Right kidney (tissue), 9 donors: ENCODE data around the gene ARVCF.

Experiments
- DNase-seq: peaks from one replicate; pipeline ENCODE4 v3.0.0-alpha.2; 2016
- long read RNA-seq, 8 donors: transcript quantifications; one replicate each; lab custom pipeline, GENCODE V29; 2026

The ARVCF gene, protein sequence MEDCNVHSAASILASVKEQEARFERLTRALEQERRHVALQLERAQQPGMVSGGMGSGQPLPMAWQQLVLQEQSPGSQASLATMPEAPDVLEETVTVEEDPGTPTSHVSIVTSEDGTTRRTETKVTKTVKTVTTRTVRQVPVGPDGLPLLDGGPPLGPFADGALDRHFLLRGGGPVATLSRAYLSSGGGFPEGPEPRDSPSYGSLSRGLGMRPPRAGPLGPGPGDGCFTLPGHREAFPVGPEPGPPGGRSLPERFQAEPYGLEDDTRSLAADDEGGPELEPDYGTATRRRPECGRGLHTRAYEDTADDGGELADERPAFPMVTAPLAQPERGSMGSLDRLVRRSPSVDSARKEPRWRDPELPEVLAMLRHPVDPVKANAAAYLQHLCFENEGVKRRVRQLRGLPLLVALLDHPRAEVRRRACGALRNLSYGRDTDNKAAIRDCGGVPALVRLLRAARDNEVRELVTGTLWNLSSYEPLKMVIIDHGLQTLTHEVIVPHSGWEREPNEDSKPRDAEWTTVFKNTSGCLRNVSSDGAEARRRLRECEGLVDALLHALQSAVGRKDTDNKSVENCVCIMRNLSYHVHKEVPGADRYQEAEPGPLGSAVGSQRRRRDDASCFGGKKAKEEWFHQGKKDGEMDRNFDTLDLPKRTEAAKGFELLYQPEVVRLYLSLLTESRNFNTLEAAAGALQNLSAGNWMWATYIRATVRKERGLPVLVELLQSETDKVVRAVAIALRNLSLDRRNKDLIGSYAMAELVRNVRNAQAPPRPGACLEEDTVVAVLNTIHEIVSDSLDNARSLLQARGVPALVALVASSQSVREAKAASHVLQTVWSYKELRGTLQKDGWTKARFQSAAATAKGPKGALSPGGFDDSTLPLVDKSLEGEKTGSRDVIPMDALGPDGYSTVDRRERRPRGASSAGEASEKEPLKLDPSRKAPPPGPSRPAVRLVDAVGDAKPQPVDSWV
- long read RNA-seq, donor 1, partial matches to known transcripts, result 0 of 1 reads
- long read RNA-seq, donor 1, other reads (novel, unspliced or antisense), result 0 of 1 reads
- long read RNA-seq, donor 2, partial matches to known transcripts, result 0 of 1 reads
- long read RNA-seq, donor 2, other reads (novel, unspliced or antisense), result 0 of 1 reads
- long read RNA-seq, donor 3, partial matches to known transcripts, result 0 of 1 reads
- long read RNA-seq, donor 3, other reads (novel, unspliced or antisense), result 0 of 1 reads
- long read RNA-seq, donor 4, partial matches to known transcripts, result 0 of 1 reads
- long read RNA-seq, donor 4, other reads (novel, unspliced or antisense), result 0 of 1 reads
- long read RNA-seq, donor 5, partial matches to known transcripts, result 0 of 1 reads
- long read RNA-seq, donor 5, other reads (novel, unspliced or antisense), result 0 of 1 reads
- long read RNA-seq, donor 6, result 0 reads
- long read RNA-seq, donor 7, result 0 reads
- long read RNA-seq, donor 8, partial matches to known transcripts, result 0 of 1 reads
- long read RNA-seq, donor 8, other reads (novel, unspliced or antisense), result 0 of 1 reads

GRCh38 chr22:20016734-20017621 lies at the start of gene ARVCF:
Gene ARVCF (minus strand): TSS chr22:20016823. CDS start chr22:19990794, 26,029 bp downstream.
- peak; percentile 96 for DNase-seq

DNA sequence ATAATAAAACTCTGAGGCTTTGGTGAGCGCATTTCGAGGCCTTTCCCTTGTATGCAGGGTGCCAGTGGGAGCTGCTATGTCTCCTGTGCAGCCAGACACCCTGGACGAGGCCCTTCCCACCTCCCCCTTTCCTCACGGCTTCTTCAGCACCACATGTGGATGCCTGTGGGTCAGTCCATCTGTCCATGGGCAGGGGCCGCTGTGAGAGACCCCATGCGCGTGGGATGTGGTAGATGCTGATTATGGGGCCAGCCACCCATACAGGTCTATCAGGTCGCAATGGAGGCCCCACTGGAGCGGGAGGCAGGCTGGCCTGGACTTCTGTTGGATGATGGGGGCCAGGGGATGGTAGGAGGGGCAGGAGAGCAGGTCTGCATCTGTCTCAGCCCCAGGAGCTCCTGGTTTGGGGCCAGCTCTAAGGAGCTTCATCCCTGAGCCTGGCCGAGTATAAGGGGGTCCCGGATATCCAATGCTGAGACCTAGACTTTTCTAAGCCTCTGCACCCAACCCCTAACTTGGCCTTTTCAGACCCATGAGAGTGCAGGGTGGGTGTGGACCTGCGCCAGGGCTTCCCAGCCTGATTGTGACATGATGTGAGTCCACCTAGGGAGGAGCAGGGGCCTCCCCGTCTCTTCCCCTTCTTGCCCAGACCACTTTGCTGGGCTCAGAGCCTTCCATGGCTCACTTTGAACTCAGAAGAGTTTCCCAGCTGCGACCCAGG lies 49.4 kb upstream of the ARVCF start:
- no peak for DNase-seq

DNA sequence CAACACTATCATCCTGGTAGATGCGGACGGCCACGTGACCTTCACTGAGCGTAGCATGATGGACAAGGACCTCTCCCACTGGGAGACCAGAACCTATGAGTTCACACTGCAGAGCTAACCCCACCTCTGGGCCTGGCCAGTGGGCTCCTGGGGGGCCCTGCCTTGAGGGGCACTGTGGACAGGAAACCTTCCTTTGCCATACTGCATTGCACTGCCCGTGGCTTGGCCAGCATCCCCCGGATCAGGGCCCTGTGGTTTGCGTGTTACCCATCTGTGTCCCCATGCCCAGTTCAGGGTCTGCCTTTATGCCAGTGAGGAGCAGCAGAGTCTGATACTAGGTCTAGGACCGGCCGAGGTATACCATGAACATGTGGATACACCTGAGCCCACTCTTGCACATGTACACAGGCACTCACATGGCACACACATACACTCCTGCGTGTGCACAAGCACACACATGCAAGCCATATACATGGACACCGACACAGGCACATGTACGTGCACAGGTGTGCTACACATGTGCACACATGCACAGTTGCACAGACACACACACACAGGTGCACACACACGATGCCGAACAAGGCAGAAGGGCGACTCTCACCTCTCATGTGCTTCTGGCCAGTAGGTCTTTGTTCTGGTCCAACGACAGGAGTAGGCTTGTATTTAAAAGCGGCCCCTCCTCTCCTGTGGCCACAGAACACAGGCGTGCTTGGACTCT lies 48.1 kb upstream of the ARVCF start:
- DNase-seq, result no peak

DNA sequence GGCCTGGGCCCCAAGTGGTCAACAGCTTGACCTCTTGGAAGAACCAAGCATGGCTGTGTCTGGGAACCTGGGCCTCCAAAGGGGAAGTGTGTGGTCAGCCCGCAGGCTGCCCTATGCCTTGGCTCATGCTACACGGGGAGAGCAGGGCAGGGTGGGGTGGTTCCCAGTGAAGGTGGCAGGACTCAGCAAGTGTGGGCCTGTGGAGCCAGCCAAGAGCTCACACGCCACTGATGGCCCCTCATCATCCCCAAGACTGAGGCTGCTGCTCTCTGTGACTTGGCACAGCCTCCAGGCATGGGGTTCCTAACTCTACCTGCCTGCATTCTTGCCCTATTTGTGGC lies 47.5 kb upstream of the ARVCF start:
- no peak for DNase-seq

GRCh38 chr22:20063271-20064139 lies 46.9 kb upstream of the ARVCF start:
- no peak for DNase-seq

DNA sequence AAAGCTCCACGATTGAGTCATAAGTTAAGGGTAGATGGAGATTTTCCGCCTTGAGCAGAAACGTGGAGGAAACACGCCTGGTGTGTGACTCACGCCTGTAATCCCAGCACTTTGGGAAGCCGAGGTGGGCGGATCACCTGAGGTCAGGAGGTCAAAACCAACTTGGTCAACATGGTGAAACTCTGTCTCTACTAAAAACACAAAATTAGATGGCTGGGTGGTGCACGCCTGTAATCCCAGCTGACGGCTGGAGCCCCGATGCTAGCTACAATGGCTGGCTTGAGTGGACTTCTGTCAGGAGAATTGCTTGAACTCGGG lies 46.1 kb upstream of the ARVCF start:
- DNase-seq, result no peak

DNA sequence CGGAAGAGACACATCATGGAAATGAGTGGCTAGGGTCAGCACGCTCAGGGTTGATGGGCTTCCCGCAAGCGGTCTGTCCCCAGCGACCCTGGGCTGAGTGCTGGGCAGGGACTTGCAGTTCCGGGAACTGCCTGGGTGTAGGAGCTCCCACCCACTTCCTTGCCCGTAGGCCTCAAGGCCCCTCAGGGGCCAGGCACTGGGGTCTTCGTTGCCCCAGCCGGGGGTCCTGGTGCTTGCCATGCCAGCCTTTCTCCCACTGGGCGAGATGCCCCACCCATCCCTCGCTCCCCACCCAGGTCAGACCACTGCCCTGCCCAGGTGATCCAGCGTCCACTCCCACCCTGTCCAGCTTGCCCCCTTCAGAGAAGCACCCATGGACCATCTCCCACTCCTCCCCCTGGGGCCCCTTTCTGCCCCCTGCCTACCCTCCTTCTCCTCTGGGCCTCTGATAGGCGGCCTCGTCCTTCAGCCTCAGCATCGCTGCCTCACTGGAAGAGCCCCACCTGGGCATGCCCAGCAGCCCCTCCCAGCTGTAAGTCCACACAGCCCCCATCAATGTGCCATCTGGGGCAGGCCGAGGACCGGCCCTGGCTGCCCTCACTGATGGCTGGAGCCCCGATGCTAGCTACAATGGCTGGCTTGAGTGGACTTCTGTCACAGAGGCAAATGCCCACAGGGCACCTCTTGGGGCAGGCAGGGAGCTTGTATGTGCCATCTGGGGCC lies 45.6 kb upstream of the ARVCF start:
- no peak for DNase-seq

- no peak for DNase-seq
These were observed 44.8 kb upstream of the ARVCF start for GRCh38 chr22:20061481-20061861.

- no peak for DNase-seq
These were observed 44.3 kb upstream of the ARVCF start for GRCh38 chr22:20060700-20061480.

DNA sequence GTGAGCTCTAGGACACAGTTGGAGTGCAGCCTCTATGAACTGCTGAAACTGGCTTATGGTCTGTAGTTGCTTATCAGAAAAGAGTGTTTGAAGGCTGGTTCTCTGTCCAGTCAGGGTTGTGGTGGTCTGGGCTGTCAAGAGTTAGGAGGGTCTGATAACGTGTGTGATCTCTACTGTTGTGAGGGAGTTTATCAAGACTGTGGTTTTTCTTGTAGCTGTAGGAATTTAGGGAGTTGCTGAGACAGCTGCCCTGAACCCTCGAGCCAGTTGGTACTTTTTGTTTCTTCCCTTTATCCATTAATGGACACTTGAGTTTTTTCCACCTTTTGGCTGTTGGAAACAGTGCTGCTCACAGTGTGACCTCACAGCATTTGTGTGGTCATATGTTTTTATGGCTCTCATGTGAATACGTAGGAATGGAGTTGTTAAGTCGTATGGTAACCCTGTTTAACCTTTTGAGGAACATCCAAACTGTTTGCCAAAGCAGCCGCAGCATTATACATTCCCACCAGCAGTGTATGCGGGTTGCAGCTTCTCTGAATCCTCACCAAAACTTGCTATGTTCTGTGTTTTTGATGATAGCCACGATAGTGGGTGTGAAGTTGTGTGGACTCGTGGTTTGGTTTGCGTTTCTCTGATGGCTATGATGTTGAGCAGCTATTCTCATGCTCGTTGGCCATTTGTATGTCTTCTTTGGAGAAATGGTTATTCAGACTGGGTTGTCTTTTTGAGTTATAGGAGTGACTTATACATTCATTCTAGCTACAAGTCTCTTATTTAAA lies 42.6 kb upstream of the ARVCF start:
- no peak for DNase-seq

DNA sequence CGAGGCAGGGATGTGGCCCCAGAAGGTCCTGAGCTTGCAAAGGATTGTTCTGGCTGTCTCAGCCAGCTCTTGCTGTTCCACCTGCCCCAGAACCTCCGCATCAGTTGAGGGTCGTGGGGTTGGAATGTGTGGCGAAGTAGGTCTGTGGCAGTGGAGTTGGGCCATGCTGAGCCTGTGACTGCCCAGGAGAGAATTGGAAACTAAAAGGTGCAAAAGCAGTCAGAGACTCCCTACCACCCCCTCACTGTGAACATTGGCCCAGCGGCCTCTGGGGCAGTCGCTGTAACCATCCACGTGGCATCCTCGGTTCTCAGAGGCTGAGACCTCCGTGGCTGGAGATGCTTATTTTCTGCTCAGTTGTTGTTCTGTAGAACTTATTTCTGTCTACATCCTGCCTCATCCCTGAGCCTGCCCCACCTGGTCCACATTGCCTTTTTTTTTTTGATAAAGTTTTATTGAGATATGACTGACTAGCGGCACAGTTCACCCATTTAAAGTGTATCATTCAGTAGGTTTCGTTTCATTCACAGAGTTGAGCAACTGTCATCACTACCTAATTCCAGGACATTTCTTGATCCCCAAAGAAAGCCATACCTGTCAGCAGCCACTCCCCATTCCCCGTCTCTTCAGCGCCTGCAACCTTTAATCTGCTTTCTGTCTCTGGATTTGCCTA lies 41.1 kb upstream of the ARVCF start:
- DNase-seq, result no peak

DNA sequence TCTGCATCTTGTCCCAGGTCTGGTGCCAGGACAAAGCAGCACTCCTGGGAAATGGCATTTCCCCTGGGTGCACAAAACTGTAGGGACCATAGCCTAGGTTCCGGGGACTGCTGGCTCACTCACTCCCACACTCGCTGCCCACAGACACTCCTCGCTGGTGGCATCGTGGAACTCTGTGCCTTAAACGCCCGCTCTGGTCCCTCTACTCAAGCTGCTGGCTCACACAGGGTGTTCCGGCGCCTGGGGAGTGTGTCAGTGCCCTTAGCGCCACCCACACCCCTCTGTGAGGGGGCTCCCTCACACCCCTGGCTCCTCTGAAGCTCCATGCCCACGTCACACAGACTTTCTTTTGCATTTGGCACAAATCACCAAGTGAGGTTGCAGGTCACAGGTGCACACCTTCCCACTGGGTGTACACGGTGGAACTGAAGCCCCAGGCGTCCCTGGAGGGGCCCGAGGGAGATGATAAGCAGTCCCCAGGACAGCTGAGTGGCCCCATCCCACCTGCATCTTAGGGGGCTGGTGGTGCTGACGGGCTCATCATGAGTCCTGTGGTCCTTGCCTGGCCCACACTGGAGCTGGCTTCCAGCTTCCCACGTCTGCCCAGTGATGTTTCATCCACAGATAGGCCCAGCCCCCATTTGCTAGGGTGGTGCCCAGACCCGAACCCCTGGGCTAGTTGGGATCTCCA lies 40.2 kb upstream of the ARVCF start:
- DNase-seq, result no peak

DNA sequence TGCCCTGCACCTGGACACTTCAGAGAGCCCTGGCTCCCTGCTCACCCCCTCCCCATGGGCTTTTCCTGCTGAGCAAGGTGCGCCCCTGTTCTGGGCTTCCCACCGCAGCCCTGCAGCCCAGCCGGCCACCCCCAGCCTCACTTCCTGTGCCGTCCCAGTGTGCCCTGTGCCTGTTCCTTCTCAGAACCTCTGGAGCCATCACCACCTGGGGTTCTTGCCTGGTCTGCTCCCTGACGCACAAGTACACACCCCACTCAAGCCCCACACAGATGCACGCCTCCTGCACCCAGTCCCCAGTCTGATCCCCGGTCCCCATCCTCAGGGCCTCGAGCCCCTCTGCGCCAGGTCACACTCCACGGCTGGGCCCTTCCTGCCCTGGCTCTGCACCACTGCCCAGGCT lies 39.5 kb upstream of the ARVCF start:
- DNase-seq, result no peak

GRCh38 chr22:20055654-20056053 lies 39.0 kb upstream of the ARVCF start:
- DNase-seq, result no peak

DNA sequence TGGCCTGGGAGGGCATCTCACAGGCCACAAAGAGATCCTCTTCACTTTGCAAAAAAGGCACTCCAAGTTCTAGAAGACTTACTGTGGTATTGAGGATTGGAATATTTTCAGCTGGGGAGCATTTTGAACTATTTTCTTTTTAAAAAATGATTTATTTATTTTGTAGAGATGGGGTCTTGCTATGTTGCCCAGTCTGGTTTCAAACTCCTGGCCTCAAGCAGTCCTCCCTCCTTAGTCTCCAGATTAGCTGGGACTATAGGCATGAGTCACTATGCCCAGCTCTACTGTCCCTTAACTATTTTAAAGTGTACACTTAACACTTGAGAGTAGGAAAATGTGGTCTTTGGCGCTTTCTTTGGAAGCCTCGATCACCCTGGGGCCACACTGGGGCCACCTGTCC lies 38.5 kb upstream of the ARVCF start:
- DNase-seq, result no peak
